B cell (primary cell): ENCODE measurements around the gene CTPS2. TPM values are rescaled to one million over a fixed set of nuclear protein-coding genes. Genes with fewer than 3 reads are reported as not detected.
"Not testable (repeated sequence)": the region's sequence is repeated elsewhere in the genome, so short reads cannot be mapped to it uniquely, and the experiment has no call there.

Experiments used
- ATAC-seq: fragments of 200-7000 bp; cut with Tn5 transposase; one replicate; pipeline ENCODE4 v1.10.0; 2021; ENCODE audit warnings: low read depth, mild to moderate bottlenecking, moderate number of reproducible peaks, moderate library complexity
- CTCF ChIA-PET: fragments of 350-600 bp; sonication (Branson Sonifier 250); formaldehyde crosslinking; loops from one replicate; lab custom pipeline; 2021; ENCODE audit warnings: antibody characterized with exemption, inconsistent platforms; lab: Charles Lee
- POLR2A ChIA-PET: fragments of 350-600 bp; sonication (Branson Sonifier 250); formaldehyde crosslinking; loops from one replicate; lab custom pipeline; 2021; ENCODE audit warnings: antibody characterized with exemption; lab: Charles Lee
- DNase-seq: peaks from one replicate; pipeline ENCODE4 v3.0.0; 2013
- H2AFZ ChIP-seq: 2 replicates; pipeline ENCODE4 v1.6.1; 2012; ENCODE audit warnings: mild to moderate bottlenecking, low read depth, low read length; ENCODE audit not compliant: insufficient read depth, poor library complexity, severe bottlenecking
- H3K27ac ChIP-seq, 2 donors: 1 replicate in 1 of 2; 2 replicates in 1 of 2; pipeline ENCODE4 v1.5.1; 2012 to 2013; ENCODE audit warnings: low read length in 2 of 2, mild to moderate bottlenecking in 2 of 2, moderate library complexity in 1 of 2
- H3K27me3 ChIP-seq, 4 experiments: fragments of 200-600 bp in 1 of 4; sonication (generic) in 1 of 4; replicated peaks in 1 of 4; 1 replicate in 2 of 4; 2 replicates in 2 of 4; pipeline versions ENCODE4 v1.6.1 to v1.7.0; 2013 to 2016; ENCODE audit warnings: low read length in 3 of 4, mild to moderate bottlenecking in 2 of 4, mixed read lengths in 1 of 4, moderate library complexity in 1 of 4; ENCODE audit not compliant: insufficient read depth in 4 of 4, control insufficient read depth in 3 of 4; ENCODE audit errors: control extremely low read depth in 1 of 4
- H3K36me3 ChIP-seq, 2 experiments: replicated peaks in 1 of 2; 1 replicate in 1 of 2; 2 replicates in 1 of 2; pipeline versions ENCODE4 v1.6.1 to v1.7.1; 2013; ENCODE audit warnings: low read length in 1 of 2; ENCODE audit not compliant: insufficient read depth in 2 of 2, control insufficient read depth in 1 of 2; ENCODE audit errors: control extremely low read depth in 1 of 2, extremely low read depth in 1 of 2
- H3K4me1 ChIP-seq, 2 donors: fragments of 200-600 bp in 1 of 2; sonication (generic) in 1 of 2; 1 replicate in 1 of 2; 2 replicates in 1 of 2; pipeline versions ENCODE4 v1.5.1 to v1.6.1; 2013 to 2017; ENCODE audit warnings: low read length in 2 of 2; ENCODE audit not compliant: control insufficient read depth in 2 of 2, insufficient read depth in 2 of 2
- H3K4me2 ChIP-seq: replicated peaks from 2 replicates; pipeline ENCODE3; 2012; ENCODE audit warnings: mild to moderate bottlenecking, low read depth, low read length; ENCODE audit not compliant: poor library complexity, severe bottlenecking
- H3K4me3 ChIP-seq, 5 experiments: fragments of 200-600 bp in 1 of 5; sonication (generic) in 1 of 5; 1 replicate in 3 of 5; 2 replicates in 2 of 5; pipeline versions ENCODE4 v1.5.1 to v1.7.0; 2011 to 2016; ENCODE audit warnings: low read length in 4 of 5, mild to moderate bottlenecking in 4 of 5, low read depth in 2 of 5, control low read depth in 1 of 5, moderate library complexity in 1 of 5; ENCODE audit not compliant: insufficient read depth in 1 of 5; ENCODE audit errors: control extremely low read depth in 1 of 5, extremely low read depth in 1 of 5
- H3K79me2 ChIP-seq: fragments of 200-600 bp; sonication (generic); one replicate; pipeline ENCODE4 v1.6.0; 2016; ENCODE audit warnings: low read length; ENCODE audit not compliant: control insufficient read depth, insufficient read depth
- H3K9ac ChIP-seq: fragments of 200-600 bp; sonication (generic); 2 replicates; pipeline ENCODE4 v1.6.1; 2017; ENCODE audit warnings: mild to moderate bottlenecking, low read length, moderate library complexity
- H3K9me3 ChIP-seq, 3 donors: one replicate each; pipeline versions ENCODE4 v1.6.1 to v1.7.1; 2013; ENCODE audit warnings: low read length in 2 of 3; ENCODE audit not compliant: control insufficient read depth in 2 of 3, insufficient read depth in 1 of 3; ENCODE audit errors: control extremely low read depth in 1 of 3
- H4K20me1 ChIP-seq: 2 replicates; pipeline ENCODE4 v1.6.0; 2012; ENCODE audit warnings: mild to moderate bottlenecking, low read length; ENCODE audit not compliant: insufficient read depth, control insufficient read depth, poor library complexity, severe bottlenecking
- H3K27ac Mint-ChIP-seq: one replicate; pipeline ENCODE4 v1.8.0; 2021; ENCODE audit warnings: mixed read lengths
- H3K27me3 Mint-ChIP-seq: one replicate; pipeline ENCODE4 v1.8.0; 2021; ENCODE audit warnings: mixed read lengths
- H3K4me1 Mint-ChIP-seq: one replicate; pipeline ENCODE4 v1.8.0; 2021; ENCODE audit warnings: mixed read lengths
- H3K4me3 Mint-ChIP-seq: one replicate; pipeline ENCODE4 v1.8.0; 2021; ENCODE audit warnings: mixed read lengths
- H3K9me3 Mint-ChIP-seq: one replicate; pipeline ENCODE4 v1.8.0; 2022; ENCODE audit warnings: mixed read lengths; ENCODE audit not compliant: insufficient read depth
- EZH2 ChIP-seq: IDR thresholded peaks from 2 replicates; pipeline ENCODE4 v1.6.1; 2012; ENCODE audit warnings: borderline replicate concordance, low read depth, mild to moderate bottlenecking, moderate library complexity, low read length; ENCODE audit not compliant: insufficient read depth, poor library complexity, severe bottlenecking
- WGBS: methylation state at CpG from one replicate; pipeline ENCODE4 v1.1.5; 2013; ENCODE audit warnings: missing lambda C conversion rate; ENCODE audit not compliant: insufficient coverage; 5-methylcytosine and 5-hydroxymethylcytosine counted together
- intact Hi-C: fragments of 100-400 bp; cut with micrococcal nuclease; formaldehyde crosslinking; loops from one replicate; pipeline ENCODE4 v1.10.0; 2022
- polyA plus RNA-seq: library from polyadenylated mRNA; depleted of rRNA; stranded (reverse); fragments of >200 nt; gene quantifications from 2 replicates; pipeline ENCODE4 v1.2.3, GENCODE V29; 2012
- total RNA-seq, 2 donors: library from RNA; stranded (reverse); fragments of 120-200 nt in 1 of 2; gene quantifications; 1 replicate in 1 of 2; 2 replicates in 1 of 2; pipeline versions ENCODE4 v1.2.3 to v1.2.4, GENCODE V29; 2013 to 2022
- TF ChIP-seq, protein P1 (sequence below): fragments of 200-600 bp; IDR thresholded peaks from one replicate; pipeline ENCODE4 v1.8.0; 2022; ENCODE audit warnings: antibody characterized with exemption, mild to moderate bottlenecking

Gene CTPS2
- total and polyA plus RNA-seq, 2 donors (not counting 1 experiment from before 2014, with no cell fraction given), result 2.5 to 11.7 TPM

DNA sequence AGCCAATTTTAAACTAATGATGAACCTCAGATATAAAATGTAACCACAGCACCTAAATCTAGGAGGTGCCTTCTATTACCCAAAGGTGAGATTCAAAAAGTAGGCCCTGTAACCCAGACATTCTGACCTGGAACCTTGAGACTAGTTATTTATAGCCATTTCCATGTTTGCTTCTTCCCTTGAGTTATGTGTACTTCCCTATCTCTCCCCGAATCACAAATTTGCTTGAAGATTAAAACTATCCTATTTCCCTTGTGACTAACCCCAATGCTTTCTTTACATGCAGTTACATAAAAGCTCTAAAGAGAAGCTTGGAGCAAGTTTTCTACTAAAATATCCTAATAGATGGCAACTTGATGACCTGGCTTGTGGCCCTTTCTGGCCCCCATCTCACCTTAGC, 95.1 kb downstream of the CTPS2 start:
- H3K36me3 ChIP-seq, result no peaks in the 10 kb centered on the region
- H3K27ac Mint-ChIP-seq, result no peak overlapping the region
- WGBS, result no CpG with 5 or more reads among the region's 1 CpG

DNA sequence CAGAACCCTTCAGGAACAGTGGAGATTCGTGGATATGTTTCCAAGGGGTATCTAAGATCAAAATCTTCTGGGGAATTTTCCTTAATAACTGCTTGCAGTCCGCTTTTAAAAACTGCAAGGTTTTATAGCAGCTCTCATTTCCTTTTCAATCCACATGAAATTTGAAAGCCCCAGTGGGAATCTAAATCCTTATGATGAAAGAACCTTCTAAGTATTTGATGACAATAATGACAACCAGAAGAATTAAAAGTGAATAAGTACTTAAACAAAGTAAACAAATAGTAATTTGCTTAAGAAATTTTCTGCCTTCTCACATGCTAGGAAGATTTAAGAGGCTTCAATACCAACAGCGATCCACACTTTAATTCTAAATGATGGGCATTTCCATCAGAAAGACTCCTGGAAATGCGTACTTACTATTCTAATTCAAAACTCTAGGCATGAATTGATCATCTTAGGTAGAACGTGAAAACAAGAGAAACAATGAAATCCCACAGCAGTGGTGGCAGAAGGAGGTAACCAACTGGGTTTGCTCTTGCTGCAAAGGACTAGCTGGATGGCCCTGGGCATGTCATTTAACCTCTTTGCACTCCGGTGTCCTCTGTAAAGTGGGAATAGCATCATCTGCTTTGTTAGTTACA, 100.1 kb downstream of the CTPS2 start:
- ATAC-seq (no peak), DNase-seq (no peak)
- no peak overlapping the region for H3K9ac ChIP-seq
- ChIA-PET POLR2A (no interaction called here), CTCF (no interaction called here)
- H3K27me3 Mint-ChIP-seq, result no peaks in the 10 kb centered on the region
- H3K27ac Mint-ChIP-seq, result no peak overlapping the region
- no peaks in the 10 kb centered on the region for H3K27me3 ChIP-seq
- no peaks in the 10 kb centered on the region for H3K4me1 ChIP-seq
- H3K9me3 Mint-ChIP-seq, result no peaks in the 10 kb centered on the region
- H3K9me3 ChIP-seq, result no peaks in the 10 kb centered on the region
- H3K4me1 Mint-ChIP-seq, result no peaks in the 10 kb centered on the region
- H4K20me1 ChIP-seq, result no peaks in the 10 kb centered on the region
- H3K79me2 ChIP-seq, result no peaks in the 10 kb centered on the region
- H3K36me3 ChIP-seq, result no peaks in the 10 kb centered on the region
- no peak for TF ChIP-seq EZH2
- TF ChIP-seq, protein P1, sequence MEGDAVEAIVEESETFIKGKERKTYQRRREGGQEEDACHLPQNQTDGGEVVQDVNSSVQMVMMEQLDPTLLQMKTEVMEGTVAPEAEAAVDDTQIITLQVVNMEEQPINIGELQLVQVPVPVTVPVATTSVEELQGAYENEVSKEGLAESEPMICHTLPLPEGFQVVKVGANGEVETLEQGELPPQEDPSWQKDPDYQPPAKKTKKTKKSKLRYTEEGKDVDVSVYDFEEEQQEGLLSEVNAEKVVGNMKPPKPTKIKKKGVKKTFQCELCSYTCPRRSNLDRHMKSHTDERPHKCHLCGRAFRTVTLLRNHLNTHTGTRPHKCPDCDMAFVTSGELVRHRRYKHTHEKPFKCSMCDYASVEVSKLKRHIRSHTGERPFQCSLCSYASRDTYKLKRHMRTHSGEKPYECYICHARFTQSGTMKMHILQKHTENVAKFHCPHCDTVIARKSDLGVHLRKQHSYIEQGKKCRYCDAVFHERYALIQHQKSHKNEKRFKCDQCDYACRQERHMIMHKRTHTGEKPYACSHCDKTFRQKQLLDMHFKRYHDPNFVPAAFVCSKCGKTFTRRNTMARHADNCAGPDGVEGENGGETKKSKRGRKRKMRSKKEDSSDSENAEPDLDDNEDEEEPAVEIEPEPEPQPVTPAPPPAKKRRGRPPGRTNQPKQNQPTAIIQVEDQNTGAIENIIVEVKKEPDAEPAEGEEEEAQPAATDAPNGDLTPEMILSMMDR, result no peak
- H3K4me2 ChIP-seq, result no peak overlapping the region
- H3K27ac ChIP-seq, result no peak overlapping the region
- intact Hi-C loops, result no loop called here
- H2AFZ ChIP-seq, result no peak overlapping the region
- no peak overlapping the region for H3K4me3 Mint-ChIP-seq
- no CpG with 5 or more reads among the region's 6 CpGs for WGBS
- no peak overlapping the region for H3K4me3 ChIP-seq

More for the DNA sequence above, 95.1 kb downstream of the CTPS2 start:
- no peak for ATAC-seq
- Histone ChIP-seq H3K4me2 (no peak overlapping the region), H3K4me1 (no peaks in the 10 kb centered on the region), H3K9me3 (no peaks in the 10 kb centered on the region), H3K79me2 (no peaks in the 10 kb centered on the region), H2AFZ (no peak overlapping the region), H3K9ac (no peak overlapping the region), H3K27me3 (no peaks in the 10 kb centered on the region), H4K20me1 (no peaks in the 10 kb centered on the region), H3K27ac (no peak overlapping the region), H3K4me3 (no peak overlapping the region)
- H3K4me1 Mint-ChIP-seq, result no peaks in the 10 kb centered on the region
- ChIA-PET CTCF (no interaction called here), POLR2A (no interaction called here)
- intact Hi-C loops, result no loop called here
- no peak overlapping the region for H3K4me3 Mint-ChIP-seq
- no peaks in the 10 kb centered on the region for H3K9me3 Mint-ChIP-seq
- no peak for DNase-seq
- TF ChIP-seq, protein P1, result no peak
- no peak for TF ChIP-seq EZH2
- H3K27me3 Mint-ChIP-seq, result no peaks in the 10 kb centered on the region

DNA sequence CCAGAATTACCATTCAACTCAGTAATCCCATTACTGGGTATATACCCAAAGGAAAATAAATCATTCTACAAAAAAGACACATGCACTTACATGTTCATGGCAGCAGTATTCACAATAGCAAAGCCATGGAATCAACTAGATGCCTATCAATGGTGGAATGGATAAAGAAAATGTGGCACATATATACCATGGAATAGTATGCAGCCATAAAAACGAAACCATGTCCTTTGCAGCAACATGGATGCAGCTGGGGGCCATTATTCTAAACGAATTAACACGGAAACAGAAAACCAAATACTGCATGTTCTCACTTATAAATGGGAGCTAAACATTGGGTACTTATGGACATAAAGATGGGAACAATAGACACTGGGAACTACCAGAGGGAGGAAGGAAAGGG, 101.8 kb downstream of the CTPS2 start:
- H3K9me3 ChIP-seq, H3K27ac ChIP-seq, H3K79me2 ChIP-seq, intact Hi-C loops, H3K4me2 ChIP-seq, POLR2A ChIA-PET, H3K4me1 Mint-ChIP-seq, H3K36me3 ChIP-seq, H3K4me1 ChIP-seq, H3K9ac ChIP-seq, H2AFZ ChIP-seq, H3K9me3 Mint-ChIP-seq, H3K27me3 Mint-ChIP-seq, DNase-seq, H3K27ac Mint-ChIP-seq, H3K4me3 ChIP-seq, H3K27me3 ChIP-seq, H4K20me1 ChIP-seq, ATAC-seq, CTCF ChIA-PET, H3K4me3 Mint-ChIP-seq: not testable (repeated sequence)
- no CpG with 5 or more reads among the region's 3 CpGs for WGBS
